ENCODE measurements around the gene DHRS9. TPM values are rescaled to one million over a fixed set of nuclear protein-coding genes. Genes with fewer than 3 reads are reported as not detected.

DHRS9 gene
- total RNA-seq, 1 experiment from 2014 or later, result 0.21 TPM

DNA sequence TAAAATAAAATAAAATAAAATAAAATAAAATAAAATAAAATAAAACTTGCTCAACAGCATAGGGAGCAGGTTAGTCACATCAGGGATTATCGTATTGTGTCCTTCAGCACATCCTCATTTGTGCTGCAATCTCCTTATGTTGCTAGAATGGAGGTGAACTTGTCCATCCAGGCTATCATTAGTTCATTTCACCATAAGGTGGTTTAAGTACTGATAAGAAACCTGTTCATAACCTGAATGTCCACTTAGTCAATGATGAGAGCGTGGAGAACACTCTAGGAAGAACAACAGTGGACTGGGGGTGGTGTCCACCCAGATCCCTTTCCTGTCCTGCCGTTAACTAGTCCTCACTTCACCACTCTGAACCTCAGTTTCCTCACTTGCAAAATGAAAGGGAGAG is 21.9 kb downstream of the DHRS9 start:
- CTCF ChIA-PET, result no interaction called here
- POLR2A ChIA-PET, result no interaction called here
- no TSS peak for BruUV-seq (replicated peaks)
- no peak for DNase-seq (ENCODE audit: low read depth, low spot score)
- intact Hi-C loops (cut with micrococcal nuclease; ENCODE audit: unreplicated experiment) (no loop called here), in situ Hi-C loops (cut with HindIII; ENCODE audit: low pct_unique_long_range_greater_than_20kb, low sequenced_read_pairs) (no loop called here)
- no peak for TF ChIP-seq POLR2AphosphoS5 (IDR thresholded peaks at IDR 0.05; ENCODE audit: low read depth, low read length)
- no peak for TF ChIP-seq REST (IDR thresholded peaks at IDR 0.05; ENCODE audit: insufficient read depth in 1 of 2, low read depth in 2 of 2, low read length in 1 of 2)
- no peak for TF ChIP-seq SIN3A (IDR thresholded peaks at IDR 0.05; ENCODE audit: borderline replicate concordance, insufficient read depth, low read depth, low read length)
- no peak for TF ChIP-seq TCF7L2 (IDR thresholded peaks at IDR 0.05; ENCODE audit: low read depth, low read length)
- no peak for TF ChIP-seq CTCF (IDR thresholded peaks at IDR 0.05)
- Histone ChIP-seq H3K36me3 (ENCODE audit: control insufficient read depth, insufficient read depth, low read length) (no peaks in the 10 kb centered on the region), H3K27ac (ENCODE audit: low read length) (no peak overlapping the region), H3K27me3 (ENCODE audit: control insufficient read depth, insufficient read depth, low read length) (no peaks in the 10 kb centered on the region; the same call in 1 of the 2 replicates), H3K4me3 (ENCODE audit: low read depth in 2 of 2, low read length in 2 of 2) (no peak overlapping the region), H3K9me3 (ENCODE audit: control insufficient read depth, insufficient read depth, low read depth, low read length) (no peaks in the 10 kb centered on the region), H3K4me1 (ENCODE audit: control insufficient read depth, insufficient read depth, low read length) (peaks cover 8% of the 10 kb centered on the region; the same call in 1 of the 2 replicates)
- ATAC-seq, result no peak

- POLR2A ChIA-PET, result no interaction called here
- in situ Hi-C loops (cut with HindIII; ENCODE audit: low pct_unique_long_range_greater_than_20kb, low sequenced_read_pairs), result no loop called here
- Histone ChIP-seq H3K36me3 (ENCODE audit: control insufficient read depth, insufficient read depth, low read length) (no peaks in the 10 kb centered on the region), H3K4me1 (ENCODE audit: control insufficient read depth, insufficient read depth, low read length) (peaks cover 8% of the 10 kb centered on the region; the same call in 1 of the 2 replicates), H3K27ac (ENCODE audit: low read length) (no peak overlapping the region), H3K27me3 (ENCODE audit: control insufficient read depth, insufficient read depth, low read length) (no peaks in the 10 kb centered on the region; the same call in 1 of the 2 replicates), H3K4me3 (ENCODE audit: low read depth in 2 of 2, low read length in 2 of 2) (no peak overlapping the region), H3K9me3 (ENCODE audit: control insufficient read depth, insufficient read depth, low read depth, low read length) (no peaks in the 10 kb centered on the region)
- CTCF ChIA-PET, result no interaction called here
- ATAC-seq, result 0 out of 2 replicates have a peak, but pooled peaks have one; percentile 52
- BruUV-seq (replicated peaks), result no TSS peak
- DNase-seq (ENCODE audit: low read depth, low spot score), result peak; percentile 27
- no peak for TF ChIP-seq SIN3A (IDR thresholded peaks at IDR 0.05; ENCODE audit: borderline replicate concordance, insufficient read depth, low read depth, low read length)
- TF ChIP-seq TCF7L2 (IDR thresholded peaks at IDR 0.05; ENCODE audit: low read depth, low read length), result no peak
- TF ChIP-seq CTCF (IDR thresholded peaks at IDR 0.05), result no peak
- no peak for TF ChIP-seq POLR2AphosphoS5 (IDR thresholded peaks at IDR 0.05; ENCODE audit: low read depth, low read length)
- TF ChIP-seq REST (IDR thresholded peaks at IDR 0.05; ENCODE audit: insufficient read depth in 1 of 2, low read depth in 2 of 2, low read length in 1 of 2), result no peak
- intact Hi-C loops (cut with micrococcal nuclease; ENCODE audit: unreplicated experiment), result no loop called here
These were observed 22.6 kb downstream of the DHRS9 start for GRCh38 chr2:169091761-169092519.
